ENCODE results near the gene NUDT8.
"Not testable (repeated sequence)": the region's sequence is repeated elsewhere in the genome, so short reads cannot be mapped to it uniquely, and the experiment has no call there.

Gene NUDT8

GRCh38 chr11:67627812-67628624, 1.7 kb downstream of the NUDT8 start:
- no peak for DNase-seq

- DNase-seq, result no peak
Measured at GRCh38 chr11:67627441-67627811, 2.3 kb downstream of the NUDT8 start.

GRCh38 chr11:67626970-67627369, 2.8 kb downstream of the NUDT8 start:
- no peak for DNase-seq

GRCh38 chr11:67626131-67626833, 3.5 kb downstream of the NUDT8 start:
- not testable (repeated sequence) for DNase-seq

GRCh38 chr11:67623795-67624194, 5.9 kb downstream of the NUDT8 start:
- not testable (repeated sequence) for DNase-seq

GRCh38 chr11:67622905-67623304, 6.8 kb downstream of the NUDT8 start:
- DNase-seq, result not testable (repeated sequence)

- not testable (repeated sequence) for DNase-seq
Measured at GRCh38 chr11:67621928-67622327, 7.8 kb downstream of the NUDT8 start.

GRCh38 chr11:67620621-67621020, 9.1 kb downstream of the NUDT8 start:
- DNase-seq, result not testable (repeated sequence)

GRCh38 chr11:67619683-67620618, 9.8 kb downstream of the NUDT8 start:
- DNase-seq, result not testable (repeated sequence)

- not testable (repeated sequence) for DNase-seq
Measured at GRCh38 chr11:67618901-67619659, 10.7 kb downstream of the NUDT8 start.

- DNase-seq, result no peak
Measured at GRCh38 chr11:67617243-67617953, 12.3 kb downstream of the NUDT8 start.

- DNase-seq, result no peak
Measured at GRCh38 chr11:67616431-67617242, 13.1 kb downstream of the NUDT8 start.

GRCh38 chr11:67615728-67616430, 13.9 kb downstream of the NUDT8 start:
- DNase-seq, result no peak

GRCh38 chr11:67614730-67615714, 14.7 kb downstream of the NUDT8 start:
- peak in 3 of 5 donors; percentile 31 to 75 (median 36) for DNase-seq

- peak; percentile 67 to 89 (median 75) for DNase-seq
Measured at GRCh38 chr11:67613960-67614715, 15.6 kb downstream of the NUDT8 start.

GRCh38 chr11:67613313-67613959, 16.3 kb downstream of the NUDT8 start:
- DNase-seq, result no peak

- no peak for DNase-seq
Measured at GRCh38 chr11:67612751-67613150, 17.0 kb downstream of the NUDT8 start.
